GM19239 (cell line): Measurements from ENCODE around the gene AHNAK2.

Source experiments
- DNase-seq: peaks from one replicate; pipeline ENCODE4 v3.0.0; 2011; ENCODE audit warnings: low spot score; ENCODE audit not compliant: insufficient read length
- FAIRE-seq: peaks from 2 replicates; lab custom pipeline; 2011; peaks lifted over from hg19 to GRCh38; lab: Jason Lieb, UNC

Gene AHNAK2

DNA sequence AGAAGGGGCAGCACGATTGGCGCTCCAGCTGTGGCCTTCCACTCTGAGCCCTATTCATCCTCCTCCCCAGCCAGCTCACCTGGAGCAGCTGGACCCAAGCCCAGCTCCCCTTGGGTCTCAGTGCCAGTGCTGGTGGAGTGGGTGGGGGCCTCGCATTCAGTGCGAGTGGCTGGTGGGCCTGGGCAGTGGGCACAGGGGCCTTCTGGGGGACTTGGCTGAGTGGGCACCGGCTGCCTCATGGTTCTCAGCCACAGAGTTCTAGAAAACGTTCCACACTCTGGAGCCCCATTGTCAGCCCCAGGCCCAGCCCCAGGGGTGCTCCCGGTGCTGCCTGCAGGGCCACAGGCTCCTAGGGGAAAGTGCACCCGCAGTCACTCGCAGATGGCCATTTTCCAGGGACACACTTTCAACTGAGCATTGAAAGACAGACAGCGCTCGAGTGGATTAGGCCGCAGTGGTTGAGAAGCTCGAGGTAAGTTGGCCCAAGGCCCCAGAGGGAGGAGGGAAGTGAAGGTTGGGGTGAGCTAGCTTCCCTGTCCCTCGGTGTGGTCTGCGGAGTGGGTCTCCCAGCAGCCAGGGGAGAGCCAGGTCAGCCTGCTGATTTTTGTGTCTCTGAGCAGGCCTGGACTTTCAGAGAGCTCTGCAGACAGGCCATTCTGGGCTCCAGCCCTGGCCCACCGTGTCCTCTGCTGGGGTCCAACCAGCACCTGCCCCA is 11.2 kb upstream of the AHNAK2 start:
- DNase-seq: no peak

GRCh38 chr14:104986487-104987164 is 8.5 kb upstream of the AHNAK2 start:
- DNase-seq (no peak), FAIRE-seq (no peak)

More for the DNA sequence above, 11.2 kb upstream of the AHNAK2 start:
- FAIRE-seq: no peak

DNA sequence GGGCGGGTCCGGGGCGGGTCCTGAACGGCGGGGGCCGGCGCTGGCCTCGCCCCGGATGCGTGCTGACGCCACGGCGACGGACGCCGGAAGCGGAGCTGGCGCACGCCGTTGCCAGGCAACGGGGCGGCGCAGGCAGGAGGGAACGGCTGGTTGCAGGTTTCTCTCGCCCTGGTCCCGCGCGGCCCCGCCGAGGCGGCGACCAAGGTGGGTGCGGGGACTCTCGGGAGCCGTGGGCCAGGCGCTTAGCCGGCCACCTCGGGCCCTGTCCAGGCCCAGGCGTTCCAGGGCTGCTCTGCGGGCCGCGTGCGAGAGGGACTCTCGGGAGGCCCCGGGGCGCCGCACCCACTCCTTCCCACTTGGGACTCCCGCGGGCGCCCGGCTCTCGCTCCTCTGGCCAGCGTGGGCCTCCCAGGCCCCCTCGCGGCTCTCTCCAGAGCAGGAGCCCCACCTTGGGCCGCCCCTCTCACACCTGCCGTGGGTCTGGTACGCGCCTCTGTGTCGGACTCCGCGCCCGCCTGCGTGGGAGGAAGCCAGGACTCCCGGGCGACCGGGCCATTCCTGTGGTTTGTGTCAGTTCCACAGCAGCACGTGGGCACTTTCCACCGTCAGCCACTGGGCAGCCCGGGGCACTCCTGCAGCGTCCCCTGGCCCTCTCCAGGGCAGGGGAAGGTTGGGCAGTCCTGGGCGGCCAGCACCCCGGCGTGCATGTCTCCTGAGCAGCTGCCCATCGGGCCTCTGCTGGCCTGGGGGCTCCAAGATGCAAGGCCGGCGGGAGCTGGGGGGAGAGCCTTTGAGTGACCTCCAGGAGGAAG is 7.7 kb upstream of the AHNAK2 start, which contains the start of gene CLBA1:
TSS of gene CLBA1 (plus strand) at position 114 of the 812 bp plus-strand sequence. CDS start at position 758, 644 bp downstream.
- FAIRE-seq: peak; percentile 91
- DNase-seq: peak; percentile 100

- FAIRE-seq: no peak
These were observed 6.1 kb upstream of the AHNAK2 start for GRCh38 chr14:104984056-104984894.

GRCh38 chr14:104983231-104983721 is 5.1 kb upstream of the AHNAK2 start:
- DNase-seq (no peak), FAIRE-seq (no peak)

More at GRCh38 chr14:104984056-104984894, 6.1 kb upstream of the AHNAK2 start:
- no peak for DNase-seq

DNA sequence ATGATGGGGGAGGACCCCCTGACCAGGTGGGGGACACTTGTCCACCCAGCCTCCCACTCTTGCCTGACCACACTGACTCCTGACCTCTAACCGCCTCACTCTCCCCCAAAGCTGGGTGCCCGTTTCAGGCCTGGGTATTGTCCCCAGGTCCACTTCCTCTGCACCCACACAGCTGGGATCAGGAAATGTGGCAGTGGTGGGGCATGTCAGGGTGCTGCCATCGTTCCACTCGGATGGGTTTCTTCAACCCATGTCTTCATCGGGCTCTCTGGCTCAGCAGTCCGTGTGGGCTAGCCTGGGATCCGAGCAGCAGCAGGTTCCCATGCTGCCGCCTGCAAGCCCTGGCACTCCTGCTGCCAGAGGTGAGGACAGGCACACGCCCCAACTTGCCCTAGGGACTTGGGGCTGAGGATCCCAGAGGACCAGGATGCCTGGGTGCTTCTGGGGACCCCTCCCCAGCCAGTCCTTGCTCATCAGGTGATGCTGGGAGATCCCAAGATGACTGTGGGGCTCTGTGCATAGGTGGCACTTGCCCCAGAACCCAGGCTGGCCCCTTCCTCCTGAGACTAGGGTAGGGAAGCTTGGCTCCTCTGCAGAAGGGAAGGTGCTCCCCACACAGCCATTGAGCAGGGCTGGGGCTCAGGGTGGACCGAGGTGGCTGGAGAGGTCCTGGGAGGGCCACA is 4.5 kb upstream of the AHNAK2 start:
- DNase-seq (no peak), FAIRE-seq (no peak)

DNA sequence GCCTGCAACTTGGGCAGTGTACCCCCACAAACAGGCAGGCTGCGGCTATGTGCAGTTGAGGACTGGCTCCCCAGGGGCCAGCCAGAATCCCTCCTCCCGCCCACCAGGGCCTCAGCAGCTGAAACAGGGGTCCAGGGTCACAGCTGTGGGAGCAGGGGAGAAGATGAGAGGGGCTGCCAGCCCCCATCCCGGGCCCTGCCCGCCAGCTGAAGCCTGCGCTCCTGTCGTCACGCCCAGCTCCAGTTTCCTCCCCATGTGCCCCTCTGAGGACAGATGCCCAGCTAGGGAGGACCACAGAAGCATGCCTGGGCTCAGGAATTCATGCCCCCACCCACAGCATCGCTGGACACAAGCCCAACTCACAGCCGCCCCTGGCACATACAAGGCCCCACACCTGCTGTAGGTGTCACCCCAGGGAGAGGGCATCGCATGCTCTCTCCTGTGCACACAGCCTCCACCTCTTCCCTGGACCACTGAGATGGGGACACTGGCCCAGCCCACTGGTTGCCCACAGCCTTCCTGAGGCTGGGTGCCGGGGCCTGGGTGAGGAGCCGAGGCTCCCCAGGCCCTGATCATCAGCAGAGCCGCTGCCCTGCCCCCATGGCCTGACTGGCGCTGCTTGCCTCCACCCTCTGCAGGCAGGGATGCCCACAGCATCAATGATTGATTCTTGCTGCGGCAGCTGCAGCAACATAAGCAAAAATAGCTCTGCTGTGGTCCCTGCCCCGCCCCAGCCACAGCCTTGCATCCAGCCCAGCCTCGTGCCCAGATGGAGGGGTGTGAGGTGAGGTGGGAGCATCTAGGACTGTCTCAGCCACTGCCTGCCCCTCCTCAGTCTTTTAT is 3.7 kb upstream of the AHNAK2 start:
- no peak for FAIRE-seq
- DNase-seq: no peak

DNA sequence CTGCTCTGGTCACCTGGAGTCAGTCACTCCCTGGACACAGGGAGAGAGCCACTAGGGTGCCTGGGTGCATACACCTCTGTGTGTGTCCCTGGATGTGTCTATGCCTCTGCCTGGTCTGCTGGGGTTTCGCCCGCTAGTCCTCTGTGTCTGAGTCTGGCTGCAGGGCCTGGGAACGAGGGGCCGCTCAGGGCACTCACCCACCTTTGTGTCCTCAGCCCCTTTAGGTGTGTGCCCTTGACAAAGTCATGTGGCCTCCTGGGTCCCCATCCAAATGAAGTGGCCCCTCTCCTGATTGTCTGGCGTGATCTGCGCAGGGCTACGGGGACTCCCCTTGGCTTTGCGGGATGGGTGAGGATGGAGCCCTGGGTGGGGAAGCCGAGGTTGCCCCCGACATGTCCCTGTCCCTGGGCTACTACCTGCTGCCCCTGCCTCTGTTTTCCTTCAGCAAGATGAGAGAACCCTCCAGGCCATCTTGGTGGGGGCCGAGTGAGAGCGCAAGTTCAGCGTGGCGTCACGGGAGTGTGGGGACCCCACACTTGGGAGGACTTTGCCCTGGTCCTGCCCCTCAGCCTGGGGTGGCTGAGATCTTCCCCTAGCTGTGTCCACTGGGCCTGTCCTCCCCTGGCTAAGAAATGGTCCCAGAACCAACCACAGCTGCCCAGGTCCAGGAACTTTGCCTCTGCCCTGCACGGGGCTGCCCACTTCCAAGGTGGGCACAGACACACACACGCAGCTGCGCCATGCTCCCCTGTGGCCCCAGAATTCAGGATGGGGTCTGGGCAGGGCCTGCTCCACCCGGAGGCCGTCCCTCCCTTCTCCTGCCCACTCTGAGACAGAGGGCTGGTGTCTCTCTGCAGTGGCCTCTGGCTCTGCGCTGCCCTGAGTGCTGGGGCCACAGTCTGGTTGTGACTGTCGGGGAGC is 2.7 kb upstream of the AHNAK2 start:
- FAIRE-seq: no peak
- no peak for DNase-seq

DNA sequence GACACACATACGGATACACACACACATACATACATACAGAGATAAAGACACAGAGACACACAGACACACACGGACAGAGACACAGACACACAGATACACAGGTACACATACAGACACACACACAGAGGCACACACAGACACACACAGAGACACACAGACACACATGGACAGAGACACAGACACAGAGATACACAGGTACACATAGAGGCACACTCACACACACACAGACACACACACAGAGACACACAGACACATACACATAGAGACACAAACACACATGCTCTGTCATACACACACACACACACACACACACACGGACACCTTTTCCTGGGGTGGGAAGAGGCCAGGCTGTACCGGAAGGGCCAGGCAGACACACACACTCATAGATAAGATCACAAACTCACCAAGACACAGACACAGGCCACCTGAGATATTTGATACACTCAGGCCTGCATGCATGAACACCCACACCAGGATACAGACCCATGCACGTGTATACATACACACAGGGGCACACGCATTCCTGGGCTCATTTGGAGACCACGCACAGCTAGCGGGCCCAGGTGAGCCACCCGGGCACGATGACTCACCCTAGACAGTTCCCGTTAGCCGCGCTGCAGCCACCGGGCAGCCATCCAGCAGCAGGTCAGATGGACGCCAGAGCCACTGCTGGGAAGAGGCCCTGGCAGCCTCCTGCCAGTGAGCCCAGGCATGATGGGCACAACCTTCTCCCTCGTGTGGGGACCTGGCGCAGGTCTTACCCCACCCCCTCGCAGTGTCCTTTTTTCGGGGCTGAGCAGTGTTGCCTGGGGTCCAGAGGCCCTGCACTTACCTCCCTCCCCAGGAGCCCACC is 1.8 kb upstream of the AHNAK2 start:
- DNase-seq (no peak), FAIRE-seq (no peak)

DNA sequence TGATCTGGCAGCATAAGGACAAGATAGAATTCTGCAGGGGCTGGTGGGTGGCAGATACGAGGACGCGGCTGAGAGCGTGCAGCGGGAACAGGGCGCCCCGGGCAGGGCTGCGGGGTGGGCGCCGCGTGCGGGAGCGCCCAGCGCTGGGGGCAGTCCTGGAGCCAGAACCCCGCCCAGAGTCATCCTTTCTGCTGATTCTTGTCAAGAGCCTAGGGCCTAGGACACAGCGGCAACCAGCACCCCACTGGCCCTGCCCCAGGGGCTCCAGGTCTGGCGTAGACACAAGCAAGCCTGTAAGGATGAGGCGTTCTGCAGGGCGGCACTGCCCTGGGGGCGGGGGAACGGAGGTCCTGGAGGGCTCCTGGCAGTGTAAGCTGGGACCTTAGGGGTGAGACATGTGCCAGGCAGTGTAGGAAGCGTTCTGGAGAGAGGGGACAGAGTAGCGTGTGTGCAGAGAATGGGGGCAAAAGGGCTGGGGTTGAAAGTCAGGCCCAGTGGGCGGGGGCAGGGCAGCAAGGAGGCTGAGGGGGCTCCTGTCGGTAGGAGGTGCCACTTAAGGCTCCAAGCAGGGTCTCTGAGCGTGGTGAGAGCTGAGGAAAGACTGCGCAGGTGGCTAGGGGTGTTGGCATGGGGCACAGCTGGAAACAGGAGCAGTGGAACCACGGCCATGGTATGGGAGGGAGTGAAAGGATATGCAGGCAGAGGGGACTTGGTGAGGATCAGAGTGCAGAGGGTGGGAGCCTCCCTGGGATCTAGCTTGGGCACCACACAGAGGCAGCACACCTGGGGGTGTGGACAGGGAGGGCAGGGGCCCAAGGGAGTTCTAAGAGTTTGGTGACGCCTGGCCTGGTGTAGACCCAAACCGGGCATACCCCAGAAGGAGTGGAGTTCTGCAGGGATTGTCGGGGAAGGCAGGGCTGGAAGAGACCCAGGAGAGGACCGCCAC is 845 bp upstream of the AHNAK2 start:
- FAIRE-seq (no peak), DNase-seq (no peak)

DNA sequence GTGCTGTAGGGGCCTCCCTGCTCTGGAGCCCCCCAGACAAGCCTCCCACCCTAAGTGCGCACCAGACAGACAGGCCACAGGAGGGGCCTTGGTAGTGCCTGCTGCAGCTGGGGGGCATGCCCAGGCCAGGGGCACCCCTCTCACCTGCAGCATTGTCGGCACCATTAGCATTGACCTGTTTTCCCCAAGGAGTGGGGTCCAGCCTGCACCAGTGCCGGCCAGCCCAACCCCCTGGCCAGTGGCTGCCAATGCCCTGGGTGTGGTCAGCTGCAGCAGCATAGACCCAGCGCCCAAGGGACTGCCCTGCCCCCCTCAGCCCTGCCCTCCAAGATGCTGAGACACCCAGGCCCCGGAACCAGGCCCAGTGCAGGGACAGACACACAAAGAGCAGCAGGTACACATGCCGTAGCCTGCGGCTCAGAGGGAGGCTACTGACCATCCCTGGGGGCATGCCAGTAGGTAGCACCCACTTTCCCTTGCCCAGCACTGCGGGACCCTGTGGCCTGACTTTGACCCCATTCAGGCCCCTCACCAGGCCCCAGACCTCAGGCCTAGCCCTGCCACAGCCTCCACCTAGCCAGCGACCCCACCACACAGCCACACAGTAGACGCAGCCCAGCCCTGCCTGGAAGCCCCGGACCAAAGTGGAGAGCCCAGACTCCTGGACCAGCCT is 1.0 kb downstream of the AHNAK2 start:
- FAIRE-seq (no peak), DNase-seq (no peak)

GRCh38 chr14:104976198-104977007 is 1.8 kb downstream of the AHNAK2 start:
- DNase-seq (peak; percentile 93), FAIRE-seq (peak; percentile 58)

DNA sequence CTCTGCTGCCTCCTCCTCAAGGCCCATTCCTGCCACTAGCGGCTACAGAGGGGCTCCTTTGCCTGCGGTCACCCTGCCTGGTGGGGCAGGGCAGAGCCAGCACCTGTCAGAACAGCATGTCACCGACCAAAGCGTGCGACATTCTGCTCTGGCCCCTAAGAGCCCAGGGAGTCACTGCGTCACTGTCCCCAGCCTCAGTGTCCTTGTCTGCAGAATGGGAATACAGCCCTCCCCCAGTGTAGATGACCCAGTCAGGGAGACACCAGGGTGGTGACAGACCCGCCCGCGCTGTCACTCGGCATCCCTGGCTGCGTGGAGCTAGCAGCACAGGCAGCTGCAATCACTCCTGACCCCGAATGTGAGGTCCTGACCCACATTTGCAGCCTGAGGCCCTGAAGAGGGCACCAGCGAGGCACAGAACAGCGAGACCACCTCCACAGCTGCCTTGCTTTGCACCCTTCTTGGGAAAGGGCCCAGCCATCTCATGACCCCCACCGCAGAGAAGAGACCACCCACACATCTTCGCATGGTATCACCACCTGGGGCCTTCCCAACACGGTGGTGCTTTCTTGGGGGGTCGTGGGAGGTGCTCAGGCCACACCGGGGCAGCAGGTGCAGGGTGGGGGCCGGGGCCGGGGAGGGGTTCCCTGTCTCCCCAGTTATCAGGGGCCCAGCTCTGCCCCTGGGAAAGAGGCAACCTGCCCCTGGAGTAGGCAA is 2.5 kb downstream of the AHNAK2 start:
- DNase-seq: no peak
- no peak for FAIRE-seq
